Osteoblast (primary cell): Measurements from ENCODE around the gene GRHL3. TPM values are rescaled to one million over a fixed set of nuclear protein-coding genes. Genes with fewer than 3 reads are reported as not detected.

ENCODE experiments used
- DNase-seq: peaks from one replicate; pipeline ENCODE4 v3.0.0; 2011; ENCODE audit warnings: low spot score, mixed read lengths; ENCODE audit not compliant: insufficient read length; ENCODE audit errors: missing footprints
- H2AFZ ChIP-seq: 2 replicates; pipeline ENCODE4 v1.6.0; 2011; ENCODE audit warnings: mild to moderate bottlenecking, low read length
- H3K27ac ChIP-seq: 2 replicates; pipeline ENCODE4 v1.5.1; 2011; ENCODE audit warnings: mild to moderate bottlenecking, low read depth, low read length, moderate library complexity
- H3K27me3 ChIP-seq: 2 replicates; pipeline ENCODE4 v1.6.0; 2012; ENCODE audit warnings: mild to moderate bottlenecking, control low read depth, inconsistent platforms, low read length, moderate library complexity; ENCODE audit not compliant: insufficient read depth
- H3K36me3 ChIP-seq: 2 replicates; pipeline ENCODE4 v1.5.1; 2011; ENCODE audit warnings: mild to moderate bottlenecking, low read length, control low read depth, moderate library complexity; ENCODE audit not compliant: insufficient read depth
- H3K4me1 ChIP-seq: 2 replicates; pipeline ENCODE4 v1.5.1; 2011; ENCODE audit warnings: mild to moderate bottlenecking, low read length, control low read depth, moderate library complexity; ENCODE audit not compliant: insufficient read depth
- H3K4me2 ChIP-seq: 2 replicates; pipeline ENCODE4 v1.6.0; 2011; ENCODE audit warnings: mild to moderate bottlenecking, low read length; ENCODE audit not compliant: insufficient read depth
- H3K4me3 ChIP-seq: fragments of 200-600 bp; sonication (generic); 3 replicates; pipeline ENCODE4 v1.5.1; 2012; ENCODE audit warnings: mild to moderate bottlenecking, low read length, inconsistent platforms; ENCODE audit not compliant: insufficient read depth
- H3K79me2 ChIP-seq: 2 replicates; pipeline ENCODE4 v1.6.0; 2012; ENCODE audit warnings: mild to moderate bottlenecking, low read length, control low read depth, inconsistent platforms; ENCODE audit not compliant: insufficient read depth
- H3K9me3 ChIP-seq: 2 replicates; pipeline ENCODE4 v1.5.1; 2011; ENCODE audit warnings: low read depth, low read length, control low read depth
- H4K20me1 ChIP-seq: 2 replicates; pipeline ENCODE4 v1.6.0; 2012; ENCODE audit warnings: mild to moderate bottlenecking, low read length, control low read depth; ENCODE audit not compliant: insufficient read depth
- total RNA-seq: library from RNA; depleted of rRNA; stranded (reverse); fragments of >200 nt; gene quantifications from 2 replicates; pipeline ENCODE4 v1.2.3, GENCODE V29; 2012
- TF ChIP-seq, protein P1 (sequence below): IDR thresholded peaks from 2 replicates; pipeline ENCODE4 v1.5.1; 2011; ENCODE audit warnings: mild to moderate bottlenecking, low read depth, low read length, moderate library complexity; ENCODE audit errors: extremely low read depth

The GRHL3 gene
- total RNA-seq, 1 donor, result not detected

DNA sequence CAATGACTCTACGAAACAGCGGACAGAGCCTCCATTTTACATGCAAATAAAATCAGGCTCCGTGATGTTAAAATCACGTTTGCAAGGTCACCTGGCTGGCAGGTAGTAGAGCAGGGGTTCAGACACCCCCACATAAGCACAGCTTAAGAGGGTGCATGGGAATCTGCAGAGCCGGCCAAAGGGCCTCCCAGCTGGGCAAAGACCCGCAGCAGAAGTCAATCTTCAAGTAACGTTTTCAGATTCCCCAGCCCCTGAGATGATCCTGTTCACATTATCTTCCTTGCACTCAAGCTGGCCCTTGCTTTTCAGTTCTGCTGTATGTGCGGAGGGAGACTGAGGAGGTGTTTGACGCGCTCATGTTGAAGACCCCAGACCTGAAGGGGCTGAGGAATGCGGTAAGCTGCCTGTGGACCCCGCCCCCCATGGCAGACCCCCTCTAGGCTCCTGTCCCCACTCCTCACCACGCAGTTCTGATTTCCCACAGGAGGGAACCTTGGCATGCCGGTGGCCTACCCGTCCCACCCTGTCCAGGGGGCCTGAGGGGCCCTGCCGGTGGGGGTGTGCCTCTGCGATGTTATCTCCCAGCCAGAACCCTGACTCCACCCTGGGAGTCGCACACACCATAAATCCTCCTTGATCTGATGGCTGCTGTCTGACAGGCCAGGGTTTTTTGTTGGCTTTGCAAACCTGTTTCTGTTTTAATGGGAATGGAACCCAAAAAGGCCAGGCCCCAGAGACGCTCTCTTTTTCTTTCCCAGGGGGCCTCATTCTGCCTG is 28.2 kb downstream of the GRHL3 start:
- peaks cover 21% of the 10 kb centered on the region for H3K4me1 ChIP-seq
- no peak overlapping the region for H3K4me2 ChIP-seq
- no peak for DNase-seq
- no peaks in the 10 kb centered on the region for H3K79me2 ChIP-seq
- no peaks in the 10 kb centered on the region for H3K36me3 ChIP-seq
- no peaks in the 10 kb centered on the region for H3K27me3 ChIP-seq
- TF ChIP-seq, protein P1, sequence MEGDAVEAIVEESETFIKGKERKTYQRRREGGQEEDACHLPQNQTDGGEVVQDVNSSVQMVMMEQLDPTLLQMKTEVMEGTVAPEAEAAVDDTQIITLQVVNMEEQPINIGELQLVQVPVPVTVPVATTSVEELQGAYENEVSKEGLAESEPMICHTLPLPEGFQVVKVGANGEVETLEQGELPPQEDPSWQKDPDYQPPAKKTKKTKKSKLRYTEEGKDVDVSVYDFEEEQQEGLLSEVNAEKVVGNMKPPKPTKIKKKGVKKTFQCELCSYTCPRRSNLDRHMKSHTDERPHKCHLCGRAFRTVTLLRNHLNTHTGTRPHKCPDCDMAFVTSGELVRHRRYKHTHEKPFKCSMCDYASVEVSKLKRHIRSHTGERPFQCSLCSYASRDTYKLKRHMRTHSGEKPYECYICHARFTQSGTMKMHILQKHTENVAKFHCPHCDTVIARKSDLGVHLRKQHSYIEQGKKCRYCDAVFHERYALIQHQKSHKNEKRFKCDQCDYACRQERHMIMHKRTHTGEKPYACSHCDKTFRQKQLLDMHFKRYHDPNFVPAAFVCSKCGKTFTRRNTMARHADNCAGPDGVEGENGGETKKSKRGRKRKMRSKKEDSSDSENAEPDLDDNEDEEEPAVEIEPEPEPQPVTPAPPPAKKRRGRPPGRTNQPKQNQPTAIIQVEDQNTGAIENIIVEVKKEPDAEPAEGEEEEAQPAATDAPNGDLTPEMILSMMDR, result no peak
- no peak overlapping the region for H2AFZ ChIP-seq
- H3K27ac ChIP-seq, result no peak overlapping the region
- no peak overlapping the region for H3K4me3 ChIP-seq
- H3K9me3 ChIP-seq, result no peaks in the 10 kb centered on the region
- no peaks in the 10 kb centered on the region for H4K20me1 ChIP-seq

DNA sequence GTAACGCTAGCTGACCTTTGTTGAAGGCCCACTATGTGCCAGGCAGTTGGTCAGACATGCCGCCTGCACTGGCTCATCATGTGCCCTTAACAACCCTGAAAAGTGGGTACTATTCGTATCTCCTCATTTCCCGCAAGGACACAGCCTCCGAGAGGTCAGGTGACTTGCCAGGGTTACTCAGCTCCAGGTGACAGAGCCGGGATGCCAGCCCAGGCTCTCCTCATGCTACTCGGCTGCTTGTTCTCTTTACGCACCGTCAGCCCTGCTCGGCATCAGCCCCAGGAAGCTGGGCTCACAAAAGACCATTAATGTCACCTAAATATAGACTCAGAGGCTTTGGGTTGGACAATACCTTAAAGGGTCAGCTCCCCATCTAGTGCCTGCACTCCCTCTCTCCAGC is 29.0 kb downstream of the GRHL3 start:
- H3K4me3 ChIP-seq, result no peak overlapping the region
- H3K4me1 ChIP-seq, result peaks cover 21% of the 10 kb centered on the region
- H3K36me3 ChIP-seq, result no peaks in the 10 kb centered on the region
- no peak overlapping the region for H3K4me2 ChIP-seq
- TF ChIP-seq, protein P1, result no peak
- no peaks in the 10 kb centered on the region for H4K20me1 ChIP-seq
- H3K27ac ChIP-seq, result no peak overlapping the region
- no peaks in the 10 kb centered on the region for H3K79me2 ChIP-seq
- DNase-seq, result no peak
- no peak overlapping the region for H2AFZ ChIP-seq
- no peaks in the 10 kb centered on the region for H3K27me3 ChIP-seq
- H3K9me3 ChIP-seq, result no peaks in the 10 kb centered on the region

DNA sequence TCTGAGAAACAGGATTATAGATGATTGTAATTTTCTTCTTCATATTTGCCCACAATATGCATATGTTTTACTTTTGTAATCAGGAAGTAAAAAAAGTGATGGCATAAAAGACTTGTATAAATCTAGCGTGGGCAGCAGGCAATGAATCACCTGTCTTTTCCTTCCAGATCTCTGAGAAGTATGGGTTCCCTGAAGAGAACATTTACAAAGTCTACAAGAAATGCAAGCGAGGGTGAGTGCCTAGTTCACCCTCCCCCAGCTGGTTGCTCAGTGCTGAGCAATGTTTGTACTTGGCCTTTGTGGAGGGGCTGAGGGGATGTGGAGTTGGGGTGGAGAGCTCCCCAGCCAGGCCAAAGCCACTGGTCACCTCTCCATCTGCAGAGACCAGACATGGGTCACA is 30.7 kb downstream of the GRHL3 start:
- DNase-seq, result peak; percentile 91
- Histone ChIP-seq H4K20me1 (no peaks in the 10 kb centered on the region), H3K4me2 (peak overlapping the region; percentile 33), H3K79me2 (no peaks in the 10 kb centered on the region), H3K27ac (no peak overlapping the region), H3K36me3 (no peaks in the 10 kb centered on the region), H3K4me1 (peaks cover 21% of the 10 kb centered on the region), H2AFZ (no peak overlapping the region), H3K4me3 (no peak overlapping the region), H3K9me3 (no peaks in the 10 kb centered on the region), H3K27me3 (no peaks in the 10 kb centered on the region)
- TF ChIP-seq, protein P1, result no peak

DNA sequence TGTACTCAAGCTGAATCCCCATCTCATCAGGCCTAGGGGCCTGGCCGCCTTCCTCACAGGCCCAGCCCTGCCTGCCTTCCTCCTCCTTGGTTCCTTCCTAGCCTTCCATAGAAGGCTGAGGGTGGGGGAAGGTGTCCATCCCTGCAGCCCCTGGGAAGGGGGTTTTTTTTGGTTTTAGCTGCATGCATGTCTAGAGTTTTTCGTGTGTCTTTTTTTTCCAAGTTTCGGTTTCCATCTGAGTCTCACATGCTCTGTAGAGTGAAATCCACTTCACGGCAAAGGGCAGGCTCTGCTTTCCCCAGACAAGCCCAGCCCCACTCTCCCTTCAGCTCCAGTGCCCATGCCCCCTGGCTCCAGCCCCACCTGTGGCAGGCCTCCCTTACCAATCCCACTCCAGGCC is 32.1 kb downstream of the GRHL3 start:
- no peak overlapping the region for H3K4me2 ChIP-seq
- no peaks in the 10 kb centered on the region for H3K79me2 ChIP-seq
- H3K4me1 ChIP-seq, result peaks cover 21% of the 10 kb centered on the region
- H3K27me3 ChIP-seq, result no peaks in the 10 kb centered on the region
- no peak overlapping the region for H3K4me3 ChIP-seq
- no peaks in the 10 kb centered on the region for H3K36me3 ChIP-seq
- no peak overlapping the region for H3K27ac ChIP-seq
- TF ChIP-seq, protein P1, result no peak
- no peak overlapping the region for H2AFZ ChIP-seq
- no peaks in the 10 kb centered on the region for H3K9me3 ChIP-seq
- no peaks in the 10 kb centered on the region for H4K20me1 ChIP-seq
- DNase-seq, result no peak
